HG02798 (cell line): Measurements from ENCODE around the gene HOXB7.
A peak's percentile ranks its signal among the peaks of the same experiment; 100 is the strongest.

Experiments
- ATAC-seq: cut with Tn5 transposase; IDR thresholded peaks from one replicate; pipeline ENCODE4 v1.9.1; 2021; ENCODE audit warnings: mild to moderate bottlenecking; ENCODE audit not compliant: unreplicated experiment, poor library complexity

Gene HOXB7

DNA sequence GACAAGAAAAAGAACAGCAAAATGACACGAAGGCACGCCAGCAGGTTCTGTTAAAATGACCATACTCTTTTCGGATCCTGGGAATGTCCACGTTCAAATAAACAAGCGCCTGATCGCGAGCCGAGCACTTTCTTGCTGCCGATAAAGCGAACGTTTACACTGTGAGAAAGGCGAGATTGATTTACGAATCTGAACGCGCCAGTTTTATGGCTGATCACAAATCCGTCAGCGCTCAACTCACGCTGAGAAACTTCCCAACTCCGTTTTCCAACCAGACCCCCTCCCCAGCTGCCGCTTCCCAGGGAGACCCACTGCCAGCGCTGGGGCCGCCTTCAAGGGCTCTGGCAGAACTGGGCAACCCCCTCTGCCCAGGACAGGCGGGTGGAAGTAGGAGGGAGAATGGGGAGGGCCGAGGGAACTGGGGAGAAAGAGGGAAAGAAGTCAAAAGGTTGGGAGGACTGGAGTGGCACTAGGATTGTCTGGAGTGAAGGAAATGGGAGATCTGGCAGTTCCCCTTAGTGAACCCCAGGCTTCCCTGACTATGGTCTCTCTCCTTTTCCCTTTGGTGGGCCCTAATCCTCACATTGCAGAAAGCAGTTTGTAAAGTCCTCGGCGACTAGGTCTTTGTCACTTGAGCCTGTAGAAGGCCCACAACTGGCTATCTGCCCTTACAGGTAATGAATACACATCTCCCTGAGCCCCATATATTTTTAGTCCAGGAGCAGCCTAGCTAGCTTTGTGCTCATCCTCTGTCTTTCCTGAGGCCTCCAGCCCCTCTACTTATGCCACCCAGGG is 39.6 kb downstream of the HOXB7 start:
- ATAC-seq = no peak

DNA sequence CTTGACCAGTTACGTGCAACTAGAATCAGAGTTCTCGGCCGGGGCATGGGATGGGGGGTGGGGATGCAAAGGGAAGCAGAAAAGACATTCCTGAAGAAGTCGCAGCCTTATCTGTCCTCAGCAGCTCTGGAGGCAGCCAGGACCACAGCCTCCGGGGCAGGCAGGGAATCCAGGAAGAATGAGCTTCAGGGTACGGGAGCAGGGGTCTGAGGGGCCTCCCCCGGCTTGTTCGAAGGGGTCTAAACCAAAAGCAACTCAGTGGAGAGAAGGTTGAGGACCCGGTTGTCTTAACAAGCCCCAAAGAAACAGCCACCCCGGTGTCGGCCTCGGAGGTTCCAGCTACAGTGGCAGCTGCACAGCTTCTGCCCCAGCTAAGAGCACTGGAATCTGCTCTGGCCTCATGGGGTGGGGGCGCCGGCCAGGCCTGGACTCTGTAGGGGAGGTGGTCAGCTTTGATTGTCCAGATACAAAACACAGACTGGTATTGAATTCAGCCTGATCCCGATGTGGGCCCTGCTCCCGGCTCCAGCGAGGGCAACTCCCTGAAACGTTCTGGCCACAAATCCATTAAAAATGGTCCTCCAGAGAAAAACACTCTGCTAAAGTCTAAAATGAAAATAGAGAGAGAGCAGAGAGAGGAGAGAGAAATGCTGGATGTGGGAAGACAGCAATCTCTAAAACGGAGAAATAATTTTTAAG is 40.3 kb downstream of the HOXB7 start:
- no peak for ATAC-seq

DNA sequence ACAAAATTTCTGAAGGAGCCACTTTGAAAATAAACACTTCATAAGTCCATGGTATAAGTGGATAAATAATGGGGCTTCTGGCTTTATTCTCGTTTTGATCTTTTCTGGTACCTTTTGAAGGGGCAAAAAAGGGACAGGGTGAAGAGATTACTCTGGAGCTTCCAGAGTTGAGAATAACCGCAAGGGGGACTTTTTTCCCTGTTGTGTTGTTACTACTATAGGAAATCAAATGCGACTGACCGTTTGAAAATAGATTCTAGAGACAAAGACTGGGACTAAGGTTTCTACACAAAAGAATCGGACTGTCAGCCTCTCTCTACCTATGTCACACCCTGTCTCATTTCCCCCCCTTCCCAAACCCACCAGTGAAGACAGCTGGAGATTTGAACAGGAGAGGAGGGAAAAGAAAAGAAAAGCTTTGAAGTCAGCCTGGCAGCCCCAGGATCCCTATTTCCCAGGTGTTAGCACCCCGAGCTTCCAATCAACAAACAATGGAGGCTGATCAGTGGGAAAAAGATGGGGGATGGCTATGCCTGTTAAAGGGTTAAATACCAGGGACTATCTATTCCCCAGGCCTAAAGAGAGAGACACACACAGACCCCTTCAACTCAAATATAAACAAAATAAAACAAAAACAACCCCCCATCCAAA is 41.0 kb downstream of the HOXB7 start:
- no peak for ATAC-seq

DNA sequence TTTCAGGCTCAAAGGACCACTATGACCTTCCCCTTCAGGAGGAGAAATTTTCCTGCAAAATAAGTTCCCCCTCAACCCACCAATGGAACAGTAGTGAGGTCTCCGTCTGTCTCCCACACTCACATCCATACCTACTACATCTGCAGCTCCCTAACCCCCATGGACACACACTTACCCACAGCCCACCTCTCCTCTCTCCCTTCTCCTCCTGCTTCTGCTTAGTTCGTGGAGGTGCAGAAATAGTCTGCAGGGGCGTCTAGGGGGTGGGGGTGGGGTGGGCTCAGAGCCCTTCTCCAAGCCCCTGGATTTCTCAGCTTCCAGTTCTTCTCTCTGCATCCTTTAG is 41.6 kb downstream of the HOXB7 start:
- ATAC-seq = no peak

DNA sequence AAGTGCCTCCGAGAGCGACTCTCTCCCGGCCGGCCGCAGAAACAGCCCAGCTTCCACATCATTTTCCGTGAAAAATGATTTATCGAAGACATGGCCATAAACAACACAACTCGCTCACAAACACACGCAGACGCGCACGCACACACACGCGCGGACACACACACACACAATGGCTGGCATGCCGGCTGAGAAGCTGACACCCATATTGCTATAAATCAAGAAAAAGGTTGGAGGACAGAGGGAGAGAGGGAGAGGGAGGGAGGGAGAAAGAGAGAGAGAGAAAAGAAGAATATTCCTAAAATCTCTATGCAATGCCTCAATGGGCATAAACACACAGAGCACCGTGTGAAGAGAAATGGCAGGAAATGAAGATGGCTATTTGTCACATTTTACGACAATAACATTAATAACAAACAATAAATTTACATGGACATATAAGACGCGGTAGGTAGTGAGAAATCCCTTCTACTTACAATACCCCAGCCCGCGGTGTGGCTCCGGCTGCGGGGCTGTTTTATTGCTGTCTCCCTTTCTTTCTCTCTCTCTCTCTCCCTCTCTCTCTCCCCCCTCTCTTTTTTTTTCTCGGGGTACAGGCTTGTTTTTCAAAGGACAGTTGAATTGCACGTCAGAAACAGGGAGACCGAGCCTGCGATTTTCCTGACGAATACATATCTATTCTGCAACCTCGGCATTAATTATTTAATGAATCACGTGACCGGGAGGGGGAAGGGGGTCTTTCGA is 42.1 kb downstream of the HOXB7 start:
- ATAC-seq = no peak

DNA sequence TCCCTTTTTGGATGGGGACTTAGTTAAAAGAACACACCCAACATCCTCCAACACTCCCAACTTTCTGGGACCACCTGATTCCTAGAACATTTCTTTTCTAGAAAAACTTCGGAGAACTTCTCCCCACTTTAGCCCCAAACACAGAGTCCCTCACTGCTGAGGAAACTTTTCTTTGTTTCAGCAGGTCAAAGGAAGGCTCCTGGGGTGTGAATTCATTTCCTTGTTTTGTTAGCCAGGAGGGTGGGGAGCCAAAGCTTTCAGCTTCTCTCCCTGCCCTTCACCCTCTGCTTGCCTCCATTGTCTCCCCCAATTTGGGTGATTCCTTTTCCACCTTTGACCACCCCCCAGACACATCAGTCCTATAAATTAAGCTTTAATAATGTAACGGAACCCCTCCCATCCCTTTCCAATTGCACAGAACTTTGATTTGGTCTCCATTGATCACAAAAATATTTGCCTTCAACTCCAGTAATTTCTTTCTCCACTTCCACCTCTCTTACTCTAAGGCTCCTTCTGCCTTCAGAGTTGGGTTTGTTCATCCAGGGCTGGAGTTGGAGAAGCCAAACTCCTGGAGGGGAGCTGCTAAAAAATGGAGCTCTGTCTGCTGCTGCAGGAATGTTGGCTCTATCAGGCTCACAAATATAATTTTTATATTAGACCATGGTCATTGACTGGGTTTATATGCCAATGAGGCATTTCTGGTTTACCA is 43.0 kb downstream of the HOXB7 start:
- no peak for ATAC-seq

DNA sequence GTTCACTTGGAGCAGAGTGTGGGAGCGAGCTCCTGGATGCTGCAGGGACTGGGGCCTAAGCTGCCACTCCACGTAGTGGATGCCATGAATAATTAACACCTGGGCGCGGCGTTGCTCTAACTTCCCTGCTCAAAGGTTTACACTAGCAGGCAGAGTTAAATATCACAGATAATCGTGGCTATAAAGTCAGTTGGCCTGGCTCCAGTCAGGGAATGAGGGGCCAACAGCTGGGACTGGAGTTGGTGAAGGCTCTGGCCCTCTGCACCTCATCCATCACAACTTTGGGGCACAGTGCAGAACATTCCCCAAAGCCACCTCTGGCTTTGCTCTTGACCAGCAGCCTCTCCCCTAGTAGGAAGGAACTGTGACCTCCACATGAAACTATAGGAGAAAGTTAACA is 43.6 kb downstream of the HOXB7 start:
- ATAC-seq = no peak

DNA sequence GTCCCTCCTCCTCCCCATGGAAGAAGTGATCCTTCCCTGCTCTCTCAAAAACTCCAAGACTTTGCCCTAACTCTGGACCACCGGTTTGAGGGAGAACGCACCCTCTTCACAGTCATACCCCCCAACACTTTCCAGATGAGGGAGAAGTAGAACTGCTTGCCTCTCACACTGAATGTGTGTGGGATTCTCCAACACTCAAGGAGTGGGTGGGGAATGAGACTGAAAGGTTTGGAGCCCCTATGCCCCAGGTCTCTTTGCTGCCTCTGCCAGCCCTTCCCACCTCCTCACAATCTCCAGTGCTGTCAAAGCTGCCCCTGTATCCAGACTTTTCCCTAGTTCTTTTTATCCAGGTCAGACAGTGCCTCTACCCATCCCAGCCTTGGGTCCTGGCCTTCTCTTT is 44.1 kb downstream of the HOXB7 start:
- no peak for ATAC-seq

DNA sequence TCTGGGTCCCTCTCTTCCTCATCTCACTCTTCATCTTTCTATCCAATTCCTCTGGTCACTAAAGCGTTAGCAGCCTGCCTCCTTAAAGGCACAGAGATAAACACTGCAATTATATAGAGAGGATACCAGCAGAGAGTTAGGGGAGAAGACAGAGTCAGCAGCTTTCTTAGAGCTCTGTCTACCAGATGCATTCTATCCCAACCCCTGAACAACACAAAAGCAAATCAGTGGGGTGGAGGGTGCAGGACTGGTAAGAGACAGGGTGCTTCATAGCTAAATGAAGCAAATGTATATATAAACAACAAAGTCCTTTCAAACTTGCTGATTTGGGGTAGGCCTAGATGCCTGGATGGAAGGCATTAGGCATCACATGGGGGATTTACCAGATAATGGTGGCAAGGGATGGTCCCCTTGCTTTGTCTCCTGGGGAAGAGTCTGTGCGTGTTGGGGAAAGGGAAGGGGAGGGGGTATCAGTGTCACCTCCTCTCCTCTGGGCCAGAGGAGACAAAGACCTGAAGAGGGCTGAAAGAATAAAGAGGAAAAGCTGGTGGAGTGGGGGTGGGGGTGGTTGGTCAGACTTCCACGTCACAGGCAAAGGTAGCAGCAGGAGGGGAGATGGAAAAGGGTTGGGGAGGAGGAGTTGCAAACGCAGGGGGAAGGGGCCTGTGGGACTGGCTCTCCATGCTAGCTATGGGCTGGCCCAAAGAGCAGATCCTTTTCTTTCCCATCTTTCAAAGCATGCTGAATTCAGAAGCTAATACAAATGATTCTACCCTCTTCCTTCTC is 44.7 kb downstream of the HOXB7 start:
- no peak for ATAC-seq

DNA sequence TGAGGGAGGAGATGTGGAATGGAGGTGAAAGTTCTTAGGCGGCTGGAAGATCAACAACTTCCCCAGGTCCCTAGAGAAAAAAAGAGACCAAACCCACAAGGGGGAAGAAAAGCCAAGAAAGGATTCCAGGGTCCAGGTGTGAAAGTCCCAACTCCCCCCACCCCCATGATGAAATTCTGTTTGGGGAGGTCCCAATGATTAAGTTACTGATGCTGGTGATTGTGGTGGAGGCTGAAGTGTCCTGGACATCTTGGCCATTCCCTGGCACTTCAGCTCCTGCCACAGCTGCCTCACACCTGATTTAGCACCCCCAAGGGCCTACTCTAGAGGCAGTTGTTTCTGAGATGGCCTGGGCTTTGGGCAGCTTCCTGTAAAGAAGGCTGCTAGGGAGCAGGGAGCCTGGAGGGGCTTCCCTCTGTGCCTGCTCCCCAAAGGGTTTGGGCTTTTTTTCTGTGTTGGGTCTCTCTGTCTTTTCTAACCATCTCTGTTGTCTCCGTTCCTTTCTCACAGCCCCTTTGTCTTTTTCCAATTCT is 45.7 kb downstream of the HOXB7 start:
- no peak for ATAC-seq

DNA sequence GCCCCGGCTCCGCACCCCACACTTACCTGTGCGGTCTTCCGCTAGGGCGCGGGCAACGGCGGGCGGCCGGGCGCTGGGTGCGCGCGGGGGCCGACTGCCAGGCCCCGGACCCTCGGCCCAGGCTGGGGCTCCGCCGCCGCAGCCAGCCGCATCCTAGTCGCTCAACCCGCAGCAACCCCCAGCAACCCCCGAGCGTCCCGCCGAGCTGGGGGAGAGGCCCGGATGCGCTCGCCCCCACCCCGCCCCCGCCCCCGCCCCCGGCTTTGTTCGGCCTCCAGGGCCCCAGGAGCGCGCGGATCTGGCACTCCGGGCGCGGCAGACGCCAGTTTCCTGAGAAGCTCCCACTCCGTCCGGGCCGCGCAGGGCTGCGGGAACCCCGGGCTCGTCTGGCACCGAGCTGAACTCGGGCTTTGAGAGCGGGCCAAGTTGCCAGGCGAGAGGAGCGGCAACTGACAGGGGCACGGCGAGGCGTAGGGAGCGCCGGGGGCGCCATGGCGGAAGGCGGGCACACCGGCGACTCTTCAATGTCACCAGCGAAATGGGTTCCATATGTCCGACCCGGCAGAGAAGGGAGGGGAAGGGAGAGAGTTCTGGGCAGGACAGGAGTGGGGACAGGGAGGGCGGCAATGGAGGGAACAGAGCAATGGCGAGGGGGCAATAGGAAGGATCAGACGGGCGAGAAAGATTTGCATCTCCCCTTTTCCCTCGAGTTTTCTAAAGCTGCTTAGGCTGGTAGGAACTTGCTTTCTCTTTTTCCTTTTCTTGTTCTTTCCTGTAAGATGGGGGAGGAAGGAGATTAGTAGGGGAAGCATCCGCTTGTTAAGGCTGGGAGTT is 46.4 kb downstream of the HOXB7 start:
- ATAC-seq = no peak

DNA sequence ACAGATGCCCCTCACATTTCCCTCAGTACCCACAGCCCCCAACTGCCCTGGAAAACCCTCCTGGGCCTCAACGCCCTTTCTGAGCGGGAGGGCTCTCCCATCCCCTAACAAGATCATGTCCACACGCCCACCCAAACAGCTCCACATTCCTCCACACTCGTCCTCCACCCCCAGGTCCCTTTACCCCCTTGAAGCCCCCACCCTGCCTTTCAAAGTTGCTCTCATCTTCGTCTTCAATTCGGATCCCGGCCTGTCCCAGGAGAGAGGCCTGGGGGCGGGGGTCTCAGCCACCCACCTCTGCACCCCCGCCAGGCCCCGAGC is 47.0 kb downstream of the HOXB7 start:
- no peak for ATAC-seq

DNA sequence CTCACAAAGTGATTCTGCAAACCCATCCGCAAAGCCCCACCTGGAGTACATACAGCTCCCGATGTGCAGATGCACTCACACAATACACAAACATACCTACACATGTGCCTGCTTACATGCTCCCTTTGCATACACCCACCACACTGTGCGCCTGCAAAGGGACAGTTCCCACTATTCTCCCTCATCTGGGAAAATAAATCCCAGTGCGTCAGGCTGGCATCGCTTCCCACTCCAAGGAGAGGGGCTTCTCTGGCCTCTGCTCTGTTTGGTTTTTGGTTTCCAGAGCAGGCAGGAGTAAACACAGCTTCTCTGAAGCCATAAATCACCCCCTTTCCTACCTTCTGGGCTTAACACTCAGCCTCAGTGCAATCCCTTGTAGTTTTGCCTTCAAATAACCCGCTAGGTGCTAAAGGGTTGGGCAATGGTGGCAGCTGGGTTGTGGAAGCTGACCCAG is 47.4 kb downstream of the HOXB7 start:
- ATAC-seq = no peak

DNA sequence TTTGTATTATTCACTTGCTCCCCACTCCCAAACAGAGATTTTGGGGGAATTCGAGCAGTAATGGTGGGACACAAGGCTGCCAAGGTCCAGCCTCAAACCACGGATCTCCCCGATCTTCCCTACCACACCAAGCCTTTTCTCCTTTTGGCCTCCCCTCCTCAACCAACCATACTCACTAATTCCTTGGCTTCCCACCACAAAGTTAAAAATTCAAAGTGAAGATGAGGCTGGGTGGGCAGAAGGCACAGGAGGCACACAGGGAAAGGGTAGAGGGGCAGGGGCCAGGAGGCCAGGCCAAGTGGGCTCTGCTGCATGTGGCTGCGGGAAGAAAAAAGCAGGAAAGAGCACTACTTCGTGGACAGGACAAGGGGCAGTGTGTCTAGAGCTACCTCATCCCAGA is 47.9 kb downstream of the HOXB7 start:
- ATAC-seq = no peak

DNA sequence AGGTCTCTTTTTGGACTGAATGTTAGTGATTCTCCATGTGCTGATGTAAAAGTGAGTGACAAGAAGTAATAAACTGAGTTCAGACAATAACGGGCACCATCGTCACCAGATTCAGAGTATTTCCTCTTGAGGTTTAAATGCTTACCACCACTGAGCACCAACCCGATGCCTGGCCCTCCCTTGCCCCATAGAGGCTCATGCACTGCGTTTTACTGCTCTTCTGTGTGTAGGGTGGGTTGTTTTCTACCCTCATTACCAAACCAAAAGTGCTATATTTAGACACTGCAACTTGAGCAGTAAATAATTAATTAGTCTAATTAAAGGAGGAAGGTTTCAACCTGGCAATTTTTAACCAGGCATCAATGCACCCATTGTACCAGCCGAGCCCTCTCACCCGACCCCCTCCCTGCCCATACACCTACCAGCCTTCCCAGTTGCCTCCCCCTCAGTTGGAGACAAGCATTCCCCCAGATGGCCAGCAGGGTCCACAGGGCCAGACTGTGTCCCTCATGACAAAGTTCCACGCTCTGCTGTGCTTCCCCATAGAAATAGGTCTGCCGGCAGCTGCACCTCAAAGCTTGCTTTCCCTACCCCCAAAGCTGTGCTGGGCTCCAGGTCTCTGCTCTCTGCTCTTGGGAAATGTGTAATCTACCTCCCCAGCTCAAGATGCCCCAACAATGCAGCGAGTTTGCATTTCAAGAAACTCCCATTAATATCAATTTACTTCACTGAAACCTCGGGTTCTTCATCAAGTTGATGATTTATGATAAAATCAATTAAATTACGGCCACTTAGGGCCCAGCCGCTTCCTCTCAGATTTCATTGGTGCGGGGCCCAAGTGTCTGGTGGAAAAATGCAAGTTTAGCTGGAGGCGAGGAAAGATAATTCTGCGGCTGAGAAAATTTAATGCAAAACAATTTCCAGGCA is 48.7 kb downstream of the HOXB7 start:
- peak; percentile 38 for ATAC-seq

DNA sequence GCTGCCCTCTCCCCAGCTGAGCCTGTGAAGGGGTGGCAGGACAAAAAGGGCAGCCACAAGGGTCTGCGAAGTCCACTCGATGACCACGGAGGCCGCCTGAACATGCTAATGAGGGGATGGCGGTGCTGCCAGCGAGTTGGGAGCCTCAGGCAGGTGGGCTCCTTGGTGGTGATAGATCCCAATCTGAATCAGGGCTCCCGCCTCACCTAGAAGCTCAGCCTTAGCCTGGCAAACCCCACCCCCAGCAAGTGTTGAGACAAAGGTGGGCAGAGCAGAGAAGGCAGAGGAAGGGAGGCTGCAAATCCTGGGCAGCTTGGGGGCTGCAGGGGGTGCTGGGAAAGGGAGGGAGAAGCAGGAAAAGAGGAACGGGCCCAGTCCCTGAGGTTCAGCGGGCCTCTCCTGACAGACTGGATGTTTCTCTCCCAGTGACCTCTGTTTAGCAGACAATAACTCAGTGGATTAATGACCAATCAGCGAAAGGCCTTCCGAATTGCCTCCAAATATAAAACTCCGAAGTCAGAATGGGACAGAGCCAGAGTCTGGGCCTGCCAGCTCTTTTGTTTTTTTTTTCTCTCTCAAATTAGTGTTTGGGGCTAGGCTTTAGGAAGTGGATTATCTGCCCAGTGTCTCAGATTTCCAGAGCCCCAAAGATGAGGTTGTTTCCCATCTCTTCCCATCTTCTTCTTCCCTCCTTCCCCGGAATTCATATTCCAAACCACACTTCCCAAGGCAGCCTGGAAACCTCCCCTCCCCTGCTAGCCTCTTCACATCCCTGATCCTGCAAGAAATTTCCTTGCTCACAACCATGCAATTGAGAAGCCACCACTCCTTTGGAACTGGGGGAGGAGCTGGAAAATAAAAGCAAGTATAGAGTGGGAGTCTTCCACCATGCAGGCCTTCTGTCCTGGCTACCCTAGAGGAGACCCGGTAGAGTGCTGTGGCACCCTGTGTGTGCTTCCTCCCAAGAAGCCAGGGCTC is 50.7 kb downstream of the HOXB7 start:
- ATAC-seq = no peak
